Adrenal gland (tissue), 12 donors: ENCODE results near the gene RUNX1. TPM values are rescaled to one million over a fixed set of nuclear protein-coding genes. Genes with fewer than 3 reads are reported as not detected.

ENCODE experiments used
- DNase-seq, 7 donors: peaks; one replicate each; pipeline ENCODE4 v3.0.0-alpha.2; 2019 to 2020
- H3K27ac ChIP-seq, 5 donors: fragments of 200-600 bp; sonication (generic) in 4 of 5; 1 replicate in 3 of 5; 2 replicates in 2 of 5; pipeline versions ENCODE4 v1.5.1 to v1.8.0; 2016 to 2020; ENCODE audit warnings: mild to moderate bottlenecking in 1 of 5
- H3K27me3 ChIP-seq: fragments of 200-600 bp; 2 replicates; pipeline ENCODE4 v1.8.0; 2021
- H3K36me3 ChIP-seq, 2 donors: fragments of 200-600 bp; replicated peaks in 1 of 2; 1 replicate in 1 of 2; 2 replicates in 1 of 2; pipeline versions ENCODE4 v1.5.1 to v1.8.0; 2018 to 2022
- H3K4me1 ChIP-seq, 2 donors: fragments of 200-600 bp; replicated peaks in 1 of 2; 1 replicate in 1 of 2; 2 replicates in 1 of 2; pipeline versions ENCODE4 v1.5.1 to v1.8.0; 2018 to 2021
- H3K4me3 ChIP-seq, 4 donors: fragments of 200-600 bp; sonication (generic) in 3 of 4; one replicate each; pipeline ENCODE4 v1.5.1; 2016 to 2018
- H3K9me3 ChIP-seq, 3 donors: fragments of 200-600 bp; sonication (generic) in 1 of 3; replicated peaks in 1 of 3; 1 replicate in 2 of 3; 2 replicates in 1 of 3; pipeline versions ENCODE4 v1.5.1 to v1.8.0; 2016 to 2021
- CTCF ChIP-seq, 6 experiments: fragments of 450-650 bp in 4 of 6; fragments of 200-600 bp in 2 of 6; sonication (generic) in 1 of 6; IDR thresholded peaks; 1 replicate in 5 of 6; 2 replicates in 1 of 6; pipeline versions ENCODE4 v1.5.1 to v1.8.0; 2016 to 2021; ENCODE audit warnings: antibody characterized with exemption in 6 of 6, mild to moderate bottlenecking in 2 of 6, moderate library complexity in 1 of 6
- POLR2A ChIP-seq, 2 donors: fragments of 450-650 bp; IDR thresholded peaks; one replicate each; pipeline ENCODE4 v1.6.1; 2017; ENCODE audit warnings: antibody characterized with exemption in 2 of 2, mild to moderate bottlenecking in 2 of 2, moderate library complexity in 1 of 2
- WGBS, 4 donors: extraction: QIAGEN DNeasy Blood & Tissue Kit in 2 of 4; methylation state at CpG; one replicate each; pipeline versions ENCODE4 v1.1.5 to v1.1.7; 2013 to 2017; 5-methylcytosine and 5-hydroxymethylcytosine counted together
- intact Hi-C, 2 donors: fragments of 100-400 bp; cut with DNase I; formaldehyde crosslinking; loops; one replicate each; pipeline versions ENCODE4 v1.14.1 to v1.15.0; 2022 to 2023
- polyA plus RNA-seq, 3 donors: library from polyadenylated mRNA; stranded (reverse); fragments of 200-250 nt in 2 of 3; fragments of 350-450 nt in 1 of 3; fragmentation: Illumina TruSeq in 1 of 3; extraction: RNeasy Lipid Tissue Mini Kit (QIAGEN cat#74804) in 1 of 3; gene quantifications; one replicate each; pipeline ENCODE4 v1.2.3, GENCODE V29; 2013 to 2014
- total RNA-seq, 9 donors: library from RNA; depleted of rRNA in 4 of 9; stranded (reverse); fragments of >200 nt in 4 of 9; fragments of 120-200 nt in 1 of 9; fragmentation: NEBNext Ultra II Directional in 1 of 9; extraction: Animal tissue kit (Norgen Biotek cat#: 25700) in 1 of 9; gene quantifications; one replicate each; pipeline versions ENCODE4 v1.1.0 to v1.2.4, GENCODE V29; 2013 to 2023
- donor health status: healthy with polysubstance abuse.
- donor health status: Bipolar disorder and iron deficiency.
- donor health status: DM: yes; HTN: yes; CAD: no.
- donor health status: DM: no; HTN: no; CAD: no.
- donor health status: DM: no; HTN: no; CAD: no.
- donor health status: DM: yes; HTN: yes; CAD: no.

Gene RUNX1
- total and polyA plus RNA-seq, 12 donors, result 0.83 to 27.2 (median 8.2) TPM

GRCh38 chr21:34928637-34929036, 120.5 kb downstream of the RUNX1 start:
- 78 to 94% (median 82%) methylated on average over 4 of the region's 4 CpGs for WGBS, 4 donors
- no peak for TF ChIP-seq CTCF (IDR thresholded peaks at IDR 0.05)

GRCh38 chr21:34927992-34928391, 121.1 kb downstream of the RUNX1 start:
- intact Hi-C loops, result no loop called here
- no peak for DNase-seq
- WGBS, 4 donors, result 59 to 73% (median 63%) methylated on average over 2 of the region's 2 CpGs
- no peak overlapping the region for H3K4me3 ChIP-seq
- H3K4me1 ChIP-seq, result no peaks in the 10 kb centered on the region
- no peaks in the 10 kb centered on the region for H3K27me3 ChIP-seq
- TF ChIP-seq POLR2A (IDR thresholded peaks at IDR 0.05) (no peak), CTCF (IDR thresholded peaks at IDR 0.05) (no peak)
- no peak overlapping the region for H3K27ac ChIP-seq
- no peaks in the 10 kb centered on the region for H3K9me3 ChIP-seq
- H3K36me3 ChIP-seq, result no peaks in the 10 kb centered on the region

More at GRCh38 chr21:34928637-34929036, 120.5 kb downstream of the RUNX1 start:
- Histone ChIP-seq H3K27ac (no peak overlapping the region), H3K27me3 (no peaks in the 10 kb centered on the region), H3K4me1 (no peaks in the 10 kb centered on the region), H3K4me3 (no peak overlapping the region), H3K36me3 (no peaks in the 10 kb centered on the region), H3K9me3 (no peaks in the 10 kb centered on the region)
- intact Hi-C loops, result no loop called here
- no peak for DNase-seq

GRCh38 chr21:34926803-34927467, 122.2 kb downstream of the RUNX1 start:
- no peaks in the 10 kb centered on the region for H3K9me3 ChIP-seq
- intact Hi-C loops, result no loop called here
- WGBS, 4 donors, result 57 to 66% (median 58%) methylated on average over 6 of the region's 6 CpGs

GRCh38 chr21:34925597-34925996, 123.5 kb downstream of the RUNX1 start:
- Histone ChIP-seq H3K4me3 (no peak overlapping the region), H3K9me3 (no peaks in the 10 kb centered on the region)

More at GRCh38 chr21:34926803-34927467, 122.2 kb downstream of the RUNX1 start:
- Histone ChIP-seq H3K27me3 (no peaks in the 10 kb centered on the region), H3K4me1 (no peaks in the 10 kb centered on the region), H3K4me3 (no peak overlapping the region), H3K27ac (no peak overlapping the region), H3K36me3 (no peaks in the 10 kb centered on the region)
- TF ChIP-seq CTCF (IDR thresholded peaks at IDR 0.05), result no peak
- TF ChIP-seq POLR2A (IDR thresholded peaks at IDR 0.05), result no peak
- no peak for DNase-seq

More at GRCh38 chr21:34925597-34925996, 123.5 kb downstream of the RUNX1 start:
- TF ChIP-seq CTCF (IDR thresholded peaks at IDR 0.05) (no peak), POLR2A (IDR thresholded peaks at IDR 0.05) (no peak)
- WGBS, 4 donors, result 61 to 85% (median 74%) methylated on average over 4 of the region's 4 CpGs
- H3K27ac ChIP-seq, result no peak overlapping the region
- H3K4me1 ChIP-seq, result no peaks in the 10 kb centered on the region
- H3K27me3 ChIP-seq, result no peaks in the 10 kb centered on the region
- no peaks in the 10 kb centered on the region for H3K36me3 ChIP-seq
- intact Hi-C loops, result no loop called here
- no peak for DNase-seq
